Cardiac fibroblast (primary cell): ENCODE results near the gene RASL10A.
A peak's percentile ranks its signal among the peaks of the same experiment; 100 is the strongest.

Experiments used
- DNase-seq, 2 donors: peaks; one replicate each; pipeline versions ENCODE4 v3.0.0 to v3.0.0-alpha.2; 2010; ENCODE audit warnings: low read depth in 2 of 2
- H3K4me3 ChIP-seq, 2 donors: replicated peaks in 1 of 2; 1 replicate in 1 of 2; 2 replicates in 1 of 2; pipeline ENCODE4 v1.5.1; 2011; ENCODE audit warnings: low read depth in 2 of 2, low read length in 2 of 2, mild to moderate bottlenecking in 2 of 2, moderate library complexity in 1 of 2
- TF ChIP-seq, protein P1 (sequence below): IDR thresholded peaks from one replicate; pipeline ENCODE4 v1.5.1; 2011; ENCODE audit warnings: low read depth, mild to moderate bottlenecking, low read length, inconsistent platforms

The RASL10A gene

DNA sequence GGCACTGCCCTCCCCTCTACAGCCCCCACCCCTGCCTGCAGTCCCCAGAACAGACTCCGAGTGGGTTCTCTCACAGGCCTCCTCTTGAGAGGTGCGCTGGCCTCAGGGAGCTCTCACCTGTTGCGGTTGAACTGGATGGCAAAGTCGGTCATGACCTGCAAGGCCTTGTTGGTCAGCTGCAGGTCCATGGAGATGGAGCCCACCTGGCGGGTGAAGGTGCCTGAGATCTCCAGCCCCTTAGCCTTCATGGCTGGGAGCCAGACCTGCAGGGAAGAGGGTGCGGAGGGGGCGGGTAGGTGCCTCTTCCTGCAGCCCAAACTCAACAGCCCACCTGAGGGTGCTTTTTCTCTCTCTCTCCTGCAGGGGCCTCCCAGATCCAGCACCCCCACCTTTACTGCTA, 18.7 kb upstream of the RASL10A start:
- no peak overlapping the region for H3K4me3 ChIP-seq
- TF ChIP-seq, protein P1, sequence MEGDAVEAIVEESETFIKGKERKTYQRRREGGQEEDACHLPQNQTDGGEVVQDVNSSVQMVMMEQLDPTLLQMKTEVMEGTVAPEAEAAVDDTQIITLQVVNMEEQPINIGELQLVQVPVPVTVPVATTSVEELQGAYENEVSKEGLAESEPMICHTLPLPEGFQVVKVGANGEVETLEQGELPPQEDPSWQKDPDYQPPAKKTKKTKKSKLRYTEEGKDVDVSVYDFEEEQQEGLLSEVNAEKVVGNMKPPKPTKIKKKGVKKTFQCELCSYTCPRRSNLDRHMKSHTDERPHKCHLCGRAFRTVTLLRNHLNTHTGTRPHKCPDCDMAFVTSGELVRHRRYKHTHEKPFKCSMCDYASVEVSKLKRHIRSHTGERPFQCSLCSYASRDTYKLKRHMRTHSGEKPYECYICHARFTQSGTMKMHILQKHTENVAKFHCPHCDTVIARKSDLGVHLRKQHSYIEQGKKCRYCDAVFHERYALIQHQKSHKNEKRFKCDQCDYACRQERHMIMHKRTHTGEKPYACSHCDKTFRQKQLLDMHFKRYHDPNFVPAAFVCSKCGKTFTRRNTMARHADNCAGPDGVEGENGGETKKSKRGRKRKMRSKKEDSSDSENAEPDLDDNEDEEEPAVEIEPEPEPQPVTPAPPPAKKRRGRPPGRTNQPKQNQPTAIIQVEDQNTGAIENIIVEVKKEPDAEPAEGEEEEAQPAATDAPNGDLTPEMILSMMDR, result no peak
- DNase-seq, result no peak

DNA sequence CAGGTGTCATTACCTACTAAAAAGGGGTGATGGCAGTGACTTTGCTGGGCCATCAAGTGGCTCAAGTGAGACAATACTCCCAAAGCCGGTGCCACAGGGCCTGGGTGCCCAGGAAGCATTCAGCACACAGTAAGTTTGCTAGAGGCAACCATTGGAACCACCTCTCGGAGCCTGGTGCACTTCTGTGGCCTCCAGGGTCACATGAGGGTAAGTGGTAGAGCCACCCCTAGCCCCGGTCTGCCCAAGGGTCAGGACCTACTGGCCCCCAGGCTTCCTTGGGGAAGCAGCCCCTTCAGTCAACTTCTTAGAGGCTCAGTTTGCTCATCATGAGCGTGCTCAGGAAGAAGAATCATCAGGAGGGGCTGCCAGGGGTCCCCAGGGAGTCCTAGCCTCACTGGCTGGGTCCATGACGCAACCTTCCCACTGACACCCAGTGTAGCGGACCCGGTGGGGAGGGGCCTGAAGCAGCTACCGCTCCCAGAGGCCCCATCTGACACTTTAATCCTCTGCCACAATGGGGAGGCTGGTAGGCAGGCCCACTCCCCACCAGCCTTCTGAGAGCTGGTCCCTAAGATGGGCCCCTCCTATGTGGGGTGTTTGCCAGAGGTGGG, 17.5 kb upstream of the RASL10A start:
- TF ChIP-seq, protein P1, result no peak
- no peak for DNase-seq
- no peak overlapping the region for H3K4me3 ChIP-seq

DNA sequence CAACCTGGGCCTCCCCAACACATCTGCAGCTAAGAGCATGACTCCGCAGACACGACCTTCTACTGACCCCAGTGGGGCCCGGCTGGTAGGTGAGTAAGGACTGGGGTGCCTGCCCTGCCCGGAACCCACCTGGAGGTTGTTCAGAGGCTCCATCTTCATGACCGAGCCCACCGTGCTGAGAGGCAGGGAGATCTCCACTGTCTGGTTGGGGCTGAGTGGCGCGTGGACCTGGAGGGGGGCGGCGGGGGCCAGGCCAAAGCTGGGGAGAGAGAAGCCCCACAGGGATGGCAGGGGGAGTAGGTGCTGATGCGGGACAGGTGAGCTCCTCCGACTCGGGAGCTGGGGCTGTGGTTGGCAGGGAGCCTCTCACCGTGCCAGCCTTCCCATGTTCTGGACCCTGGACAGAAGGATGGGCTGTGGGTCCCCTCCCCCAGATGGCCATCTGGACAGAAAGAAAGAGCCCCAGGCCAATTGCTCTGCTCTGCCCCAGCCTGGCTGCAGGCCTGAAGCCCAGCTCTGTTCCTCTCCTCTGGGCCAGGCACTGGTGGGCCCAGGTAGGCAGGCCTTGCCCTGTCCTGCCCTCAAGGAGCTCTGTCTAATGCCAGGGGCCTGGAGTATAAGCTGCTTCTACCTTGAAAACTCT, 16.3 kb upstream of the RASL10A start:
- H3K4me3 ChIP-seq, result no peak overlapping the region
- no peak for DNase-seq
- TF ChIP-seq, protein P1, result no peak

DNA sequence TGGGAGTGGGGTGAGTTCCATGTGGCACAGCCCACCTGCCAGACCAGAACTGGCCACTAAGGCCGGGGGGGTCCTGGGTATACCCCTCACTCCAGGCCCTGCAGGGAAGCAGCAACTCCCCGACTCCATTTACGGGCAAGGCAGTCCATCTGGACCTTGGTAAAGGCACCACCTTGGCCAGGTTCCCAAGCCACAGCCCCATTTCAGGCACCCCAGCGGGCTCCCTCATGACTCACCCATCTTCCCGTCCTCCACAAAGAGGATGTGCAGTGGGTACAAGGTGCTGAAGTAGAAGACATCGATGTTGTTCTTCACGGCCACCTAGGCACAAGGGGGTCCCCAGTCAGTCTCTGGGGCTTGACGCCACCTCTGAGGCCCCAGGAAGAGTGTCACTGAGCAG, 15.7 kb upstream of the RASL10A start:
- TF ChIP-seq, protein P1, result no peak
- DNase-seq, result no peak

DNA sequence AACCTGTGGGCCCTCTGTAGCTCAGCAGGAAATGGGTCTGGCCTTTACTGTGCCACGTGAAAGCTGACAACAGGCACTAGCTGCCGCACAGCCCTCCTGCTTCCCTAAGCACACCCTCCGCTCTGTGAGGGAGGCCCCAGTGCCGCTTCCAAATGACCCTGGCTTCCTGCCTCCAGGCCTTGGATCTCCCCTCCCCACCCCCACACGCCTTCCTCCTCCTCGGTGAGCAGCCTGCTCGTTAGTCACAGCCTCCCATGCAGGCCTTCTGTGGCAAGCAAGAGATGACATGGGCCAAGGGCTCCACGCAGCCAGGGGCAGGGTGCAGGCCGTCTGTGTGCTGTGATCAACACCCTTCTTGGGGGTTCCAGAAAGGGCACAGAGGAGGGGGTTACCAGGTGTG, 15.3 kb upstream of the RASL10A start:
- TF ChIP-seq, protein P1, result no peak

More for the DNA sequence above, 15.7 kb upstream of the RASL10A start:
- H3K4me3 ChIP-seq, result no peak overlapping the region

DNA sequence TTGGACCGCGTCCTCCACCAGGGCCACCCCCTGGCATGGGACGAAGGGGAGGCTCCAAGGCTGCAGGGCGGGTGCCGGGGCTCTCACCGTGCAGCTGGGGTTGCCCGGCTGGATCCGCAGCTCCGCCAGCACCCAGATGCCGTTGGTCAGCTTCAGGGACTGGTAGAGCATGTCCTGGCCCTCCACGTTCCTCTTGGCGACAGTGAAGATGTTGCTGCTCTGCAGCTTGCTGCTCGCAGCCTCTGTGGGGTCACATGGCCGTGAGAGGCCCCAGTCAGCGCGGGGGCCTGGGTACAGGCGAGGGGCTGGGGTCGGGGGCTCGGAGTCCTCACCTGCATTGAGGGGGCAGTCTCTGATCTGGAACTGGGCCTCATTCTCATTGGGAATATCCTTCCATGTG, 14.8 kb upstream of the RASL10A start:
- TF ChIP-seq, protein P1, result no peak
- H3K4me3 ChIP-seq, result no peak overlapping the region
- DNase-seq, result no peak

More for the DNA sequence above, 15.3 kb upstream of the RASL10A start:
- no peak overlapping the region for H3K4me3 ChIP-seq
- DNase-seq, result peak; percentile 57 to 79
